GM23338 (cell line): Measurements from ENCODE around the gene STAU1. TPM values are rescaled to one million over a fixed set of nuclear protein-coding genes. Genes with fewer than 3 reads are reported as not detected.

Source experiments
- ATAC-seq: fragments of 200-7000 bp; cut with Tn5 transposase; 3 replicates; pipeline ENCODE4 v1.9.1; 2020
- DNase-seq: peaks from one replicate; pipeline ENCODE4 v3.0.0-alpha.2; 2015; ENCODE audit warnings: low spot score
- H2AFZ ChIP-seq: fragments of 200-600 bp; sonication (generic); 2 replicates; pipeline ENCODE4 v1.8.0; 2016; ENCODE audit warnings: antibody characterized with exemption, mild to moderate bottlenecking, moderate library complexity
- H3F3A ChIP-seq: fragments of 200-600 bp; sonication (generic); replicated peaks from 2 replicates; pipeline ENCODE4 v1.8.0; 2017; ENCODE audit warnings: antibody characterized with exemption, mixed run types, low read depth
- H3K27ac ChIP-seq: fragments of 200-600 bp; sonication (generic); 2 replicates; pipeline ENCODE4 v1.6.1; 2016; ENCODE audit warnings: low read depth
- H3K27me3 ChIP-seq: fragments of 200-600 bp; sonication (generic); 2 replicates; pipeline ENCODE4 v1.8.0; 2016; ENCODE audit warnings: mild to moderate bottlenecking, mixed run types, moderate library complexity; ENCODE audit not compliant: insufficient read depth
- H3K36me3 ChIP-seq: fragments of 200-600 bp; sonication (generic); 2 replicates; pipeline ENCODE4 v1.8.0; 2016; ENCODE audit warnings: mild to moderate bottlenecking; ENCODE audit not compliant: insufficient read depth
- H3K4me1 ChIP-seq: fragments of 200-600 bp; sonication (generic); 2 replicates; pipeline ENCODE4 v1.8.0; 2016; ENCODE audit warnings: mild to moderate bottlenecking, moderate library complexity; ENCODE audit not compliant: insufficient read depth
- H3K4me2 ChIP-seq: fragments of 200-600 bp; sonication (generic); 2 replicates; pipeline ENCODE4 v1.7.1; 2017; ENCODE audit warnings: mixed run types
- H3K4me3 ChIP-seq: fragments of 200-600 bp; sonication (generic); 2 replicates; pipeline ENCODE4 v1.6.1; 2016; ENCODE audit warnings: mixed run types
- H3K79me2 ChIP-seq: fragments of 200-600 bp; sonication (generic); replicated peaks from 2 replicates; pipeline ENCODE4 v1.8.0; 2017; ENCODE audit warnings: mild to moderate bottlenecking; ENCODE audit not compliant: insufficient read depth
- H3K9me2 ChIP-seq: fragments of 200-600 bp; sonication (generic); 2 replicates; pipeline ENCODE4 v1.8.0; 2017; ENCODE audit not compliant: insufficient read depth
- H4K20me1 ChIP-seq: fragments of 200-600 bp; sonication (generic); replicated peaks from 2 replicates; pipeline ENCODE4 v1.8.0; 2017; ENCODE audit warnings: mild to moderate bottlenecking; ENCODE audit not compliant: insufficient read depth
- H3K27ac Mint-ChIP-seq: 2 replicates; pipeline ENCODE4 v1.8.0; 2020; ENCODE audit warnings: inconsistent platforms, mild to moderate bottlenecking, moderate library complexity, mixed read lengths
- H3K27me3 Mint-ChIP-seq: 3 replicates; pipeline ENCODE4 v1.8.0; 2022; ENCODE audit warnings: low read depth, mild to moderate bottlenecking, moderate library complexity, mixed read lengths, inconsistent platforms; ENCODE audit not compliant: insufficient read depth, poor library complexity
- H3K36me3 Mint-ChIP-seq: 3 replicates; pipeline ENCODE4 v1.8.0; 2021; ENCODE audit warnings: low read depth, mild to moderate bottlenecking, inconsistent platforms, moderate library complexity, mixed read lengths
- H3K4me1 Mint-ChIP-seq: 3 replicates; pipeline ENCODE4 v1.8.0; 2020; ENCODE audit warnings: mild to moderate bottlenecking, inconsistent platforms, mixed read lengths
- H3K4me3 Mint-ChIP-seq: 3 replicates; pipeline ENCODE4 v1.8.0; 2021; ENCODE audit warnings: moderate library complexity, mild to moderate bottlenecking, inconsistent platforms, mixed read lengths
- H3K9me3 Mint-ChIP-seq: 3 replicates; pipeline ENCODE4 v1.8.0; 2020; ENCODE audit warnings: moderate library complexity, mild to moderate bottlenecking, inconsistent platforms, mixed read lengths
- CREB1 ChIP-seq: fragments of 250-450 bp; sonication (Bioruptor Pico); IDR thresholded peaks from 2 replicates; pipeline ENCODE4 v1.5.0; 2020; ENCODE audit warnings: low read depth, mild to moderate bottlenecking, moderate library complexity
- CTCF ChIP-seq, 2 experiments: fragments of 200-600 bp in 1 of 2; sonication (generic) in 1 of 2; conservative IDR thresholded peaks; 2 replicates each; pipeline versions ENCODE4 v1.5.1 to v1.6.1; 2016 to 2017; ENCODE audit warnings: antibody characterized with exemption in 2 of 2, low read depth in 2 of 2, mild to moderate bottlenecking in 2 of 2, moderate library complexity in 1 of 2
- ETS1 ChIP-seq: IDR thresholded peaks from 2 replicates; pipeline ENCODE4 v1.6.1; 2016; ENCODE audit warnings: antibody characterized with exemption
- EZH2 ChIP-seq: fragments of 200-600 bp; sonication (generic); IDR thresholded peaks from one replicate; pipeline ENCODE4 v1.8.0; 2017; ENCODE audit warnings: antibody characterized with exemption, mild to moderate bottlenecking, low read depth; ENCODE audit not compliant: unreplicated experiment
- EZH2phosphoT487 ChIP-seq: fragments of 200-600 bp; sonication (generic); IDR thresholded peaks from one replicate; pipeline ENCODE4 v1.8.1; 2018; ENCODE audit warnings: antibody characterized with exemption; ENCODE audit not compliant: unreplicated experiment
- JUNB ChIP-seq: IDR thresholded peaks from one replicate; pipeline ENCODE4 v1.6.1; 2016; ENCODE audit warnings: antibody characterized with exemption; ENCODE audit not compliant: unreplicated experiment
- POLR2AphosphoS5 ChIP-seq: IDR thresholded peaks from 2 replicates; pipeline ENCODE4 v1.6.1; 2016; ENCODE audit warnings: antibody characterized with exemption, low read depth
- REST ChIP-seq: IDR thresholded peaks from one replicate; pipeline ENCODE4 v1.6.1; 2018; ENCODE audit warnings: antibody characterized with exemption; ENCODE audit not compliant: unreplicated experiment
- ZNF114 ChIP-seq: fragments of 250-450 bp; sonication (Bioruptor Pico); IDR thresholded peaks from 2 replicates; pipeline ENCODE4 v1.5.0; 2020; ENCODE audit warnings: mild to moderate bottlenecking, moderate library complexity
- ZNF331 ChIP-seq: fragments of 250-450 bp; sonication (Bioruptor Pico); IDR thresholded peaks from 2 replicates; pipeline ENCODE4 v1.5.0; 2020; ENCODE audit warnings: low read depth, mild to moderate bottlenecking, moderate library complexity
- polyA plus RNA-seq: library from polyadenylated mRNA; unstranded; fragments of >200 nt; fragmentation: Nextera tagmentation; extraction: Ambion mirVana; gene quantifications from 2 replicates; pipeline ENCODE4 v1.2.1, GENCODE V29; 2016
- total RNA-seq: library from RNA; depleted of rRNA; stranded (reverse); fragments of >200 nt; shearing (Covaris generic); gene quantifications from 2 replicates; pipeline ENCODE4 v1.2.3, GENCODE V29; 2014

STAU1 gene
- total and polyA plus RNA-seq, 2 experiments from 2014 or later = 102 TPM

GRCh38 chr20:49115564-49115963 is 72.6 kb downstream of the STAU1 start:
- Histone ChIP-seq H3K36me3 (peaks cover 59% of the 10 kb centered on the region), H3K9me2 (no peaks in the 10 kb centered on the region), H3K4me2 (no peak overlapping the region), H3K4me1 (no peaks in the 10 kb centered on the region), H3K27ac (no peak overlapping the region), H3F3A (peaks cover 17% of the 10 kb centered on the region; the same call in 1 of the 2 replicates), H3K4me3 (no peak overlapping the region), H4K20me1 (peaks cover 20% of the 10 kb centered on the region; the same call in 1 of the 2 replicates), H3K79me2 (0 out of 2 replicates have a peak, but pooled peaks cover 5% of the 10 kb centered on the region), H3K27me3 (no peaks in the 10 kb centered on the region), H2AFZ (no peak overlapping the region)
- no peaks in the 10 kb centered on the region for H3K9me3 Mint-ChIP-seq
- H3K27me3 Mint-ChIP-seq = peaks cover 4% of the 10 kb centered on the region
- DNase-seq = no peak
- H3K27ac Mint-ChIP-seq = no peak overlapping the region
- TF ChIP-seq EZH2 (no peak), CTCF (conservative IDR thresholded peaks at IDR 0.05; ENCODE audit: low read depth in 2 of 2) (peak; percentile 16 to 27; a peak in 3 of 4 replicates), ZNF331 (CRISPR knock-in tag) (no peak), EZH2phosphoT487 (no peak)
- no peak for ATAC-seq
- no peak overlapping the region for H3K4me3 Mint-ChIP-seq
- no peaks in the 10 kb centered on the region for H3K4me1 Mint-ChIP-seq
- H3K36me3 Mint-ChIP-seq = peaks cover 78% of the 10 kb centered on the region

- Histone ChIP-seq H3K4me3 (no peak overlapping the region), H3K9me2 (peaks cover 3% of the 10 kb centered on the region; the same call in 1 of the 2 replicates), H3K27ac (no peak overlapping the region), H3K79me2 (no peaks in the 10 kb centered on the region), H4K20me1 (peaks cover 7% of the 10 kb centered on the region), H3K4me2 (no peak overlapping the region), H2AFZ (no peak overlapping the region), H3K4me1 (no peaks in the 10 kb centered on the region), H3K36me3 (peaks cover 37% of the 10 kb centered on the region), H3F3A (peaks cover 15% of the 10 kb centered on the region; the same call in 1 of the 2 replicates), H3K27me3 (no peaks in the 10 kb centered on the region)
- no peaks in the 10 kb centered on the region for H3K4me1 Mint-ChIP-seq
- H3K27ac Mint-ChIP-seq = no peak overlapping the region
- DNase-seq (no peak), ATAC-seq (no peak)
- peaks cover 63% of the 10 kb centered on the region for H3K36me3 Mint-ChIP-seq
- H3K4me3 Mint-ChIP-seq = no peak overlapping the region
- H3K27me3 Mint-ChIP-seq = peaks cover 17% of the 10 kb centered on the region
- H3K9me3 Mint-ChIP-seq = peaks cover 3% of the 10 kb centered on the region; the same call in 1 of the 3 replicates
- TF ChIP-seq POLR2AphosphoS5 (no peak), CREB1 (no peak), REST (no peak), EZH2 (no peak), CTCF (conservative IDR thresholded peaks at IDR 0.05; ENCODE audit: low read depth in 2 of 2) (no peak), ZNF114 (no peak), ETS1 (no peak), JUNB (no peak)
Measured at GRCh38 chr20:49112596-49113274, 75.4 kb downstream of the STAU1 start.
